Left lung (tissue), 10 donors: ENCODE measurements around the gene HDAC10. TPM values are rescaled to one million over a fixed set of nuclear protein-coding genes. Genes with fewer than 3 reads are reported as not detected.

Experiments used
- ATAC-seq: fragments of 200-7000 bp; cut with Tn5 transposase; one replicate; pipeline ENCODE4 v1.9.1; 2020; ENCODE audit warnings: moderate library complexity
- DNase-seq, 4 donors: peaks; one replicate each; pipeline ENCODE4 v3.0.0-alpha.2; 2013 to 2020
- H3K27ac ChIP-seq, 2 donors: fragments of 200-600 bp; sonication (generic) in 1 of 2; one replicate each; pipeline versions ENCODE4 v1.5.0 to v1.8.0; 2020 to 2021
- H3K27me3 ChIP-seq, 2 donors: fragments of 200-600 bp; sonication (generic) in 1 of 2; one replicate each; pipeline versions ENCODE4 v1.5.0 to v1.8.0; 2020 to 2021
- H3K36me3 ChIP-seq, 2 donors: fragments of 200-600 bp; sonication (generic) in 1 of 2; one replicate each; pipeline versions ENCODE4 v1.5.0 to v1.8.0; 2020 to 2021
- H3K4me1 ChIP-seq, 2 donors: fragments of 200-600 bp; one replicate each; pipeline ENCODE4 v1.8.0; 2021
- H3K4me3 ChIP-seq, 2 donors: fragments of 200-600 bp; sonication (generic) in 1 of 2; one replicate each; pipeline versions ENCODE4 v1.5.0 to v1.8.0; 2020 to 2021; ENCODE audit warnings: mild to moderate bottlenecking in 1 of 2
- H3K9me3 ChIP-seq, 2 donors: fragments of 200-600 bp; sonication (generic) in 1 of 2; one replicate each; pipeline versions ENCODE4 v1.5.0 to v1.8.0; 2020 to 2021
- CTCF ChIP-seq, 2 donors: fragments of 200-600 bp; sonication (generic) in 1 of 2; IDR thresholded peaks; one replicate each; pipeline versions ENCODE4 v1.5.0 to v1.8.0; 2021; ENCODE audit warnings: antibody characterized with exemption in 2 of 2
- intact Hi-C, 2 donors: fragments of 100-400 bp; cut with DNase I; formaldehyde crosslinking; loops; one replicate each; pipeline versions ENCODE4 v1.11.2 to v1.14.2; 2022
- polyA plus RNA-seq, 6 donors: library from polyadenylated mRNA; unstranded; fragments of 120-200 nt; gene quantifications; one replicate each; pipeline ENCODE4 v1.2.1, GENCODE V29; 2013; ENCODE audit not compliant: insufficient read length in 6 of 6
- total RNA-seq, 2 donors: library from RNA; stranded (reverse); fragmentation: NEBNext Ultra II Directional; extraction: Animal tissue kit (Norgen Biotek cat#: 25700); gene quantifications; one replicate each; pipeline ENCODE4 v1.2.1, GENCODE V29; 2021
- donor health status: DM: no; HTN: yes; CAD: no.
- donor health status: DM: no; HTN: no; CAD: no.

HDAC10 gene
- total and polyA plus RNA-seq, 8 donors, result 23.9 to 42.2 (median 36.7) TPM

GRCh38 chr22:50229370-50229769, 21.7 kb downstream of the HDAC10 start:
- H3K9me3 ChIP-seq, result no peaks in the 10 kb centered on the region
- no peak overlapping the region for H3K4me3 ChIP-seq
- TF ChIP-seq CTCF (IDR thresholded peaks at IDR 0.05), result no peak
- peaks cover 0 to 88% of the 10 kb centered on the region in 2 donors for H3K36me3 ChIP-seq
- H3K27ac ChIP-seq, result no peak overlapping the region
- no peaks in the 10 kb centered on the region for H3K27me3 ChIP-seq
- H3K4me1 ChIP-seq, result no peaks in the 10 kb centered on the region
- ATAC-seq, result no peak
- DNase-seq, result no peak
- intact Hi-C loops, result no loop called here

GRCh38 chr22:50228366-50228765, 22.7 kb downstream of the HDAC10 start:
- Histone ChIP-seq H3K4me3 (no peak overlapping the region), H3K4me1 (no peaks in the 10 kb centered on the region), H3K36me3 (peaks cover 0 to 94% of the 10 kb centered on the region in 2 donors), H3K9me3 (no peaks in the 10 kb centered on the region), H3K27ac (no peak overlapping the region), H3K27me3 (no peaks in the 10 kb centered on the region)
- ATAC-seq (no peak), DNase-seq (no peak)
- TF ChIP-seq CTCF (IDR thresholded peaks at IDR 0.05), result no peak
- intact Hi-C loops, result no loop called here

GRCh38 chr22:50227579-50228215, 23.4 kb downstream of the HDAC10 start:
- no peak for TF ChIP-seq CTCF (IDR thresholded peaks at IDR 0.05)
- no peaks in the 10 kb centered on the region for H3K4me1 ChIP-seq
- no peak overlapping the region for H3K27ac ChIP-seq
- H3K27me3 ChIP-seq, result no peaks in the 10 kb centered on the region
- no peak for DNase-seq
- peaks cover 0 to 94% of the 10 kb centered on the region in 2 donors for H3K36me3 ChIP-seq
- no peaks in the 10 kb centered on the region for H3K9me3 ChIP-seq
- no peak for ATAC-seq
- intact Hi-C loops, result no loop called here
- H3K4me3 ChIP-seq, result no peak overlapping the region

- no peak for DNase-seq
Observed at GRCh38 chr22:50226875-50227165, 24.2 kb downstream of the HDAC10 start.

More at GRCh38 chr22:50226875-50227165, 24.2 kb downstream of the HDAC10 start:
- no peak for TF ChIP-seq CTCF (IDR thresholded peaks at IDR 0.05)
- H3K9me3 ChIP-seq, result no peaks in the 10 kb centered on the region
- peaks cover 0 to 94% of the 10 kb centered on the region in 2 donors for H3K36me3 ChIP-seq
- intact Hi-C loops, result no loop called here
- ATAC-seq, result no peak
- H3K4me1 ChIP-seq, result no peaks in the 10 kb centered on the region
- H3K27ac ChIP-seq, result no peak overlapping the region
- H3K27me3 ChIP-seq, result no peaks in the 10 kb centered on the region
- H3K4me3 ChIP-seq, result no peak overlapping the region
